ENCODE results near the gene PCIF1.
"Not testable (repeated sequence)": the region's sequence is repeated elsewhere in the genome, so short reads cannot be mapped to it uniquely, and the experiment has no call there.

PCIF1 gene

GRCh38 chr20:45971675-45972499, 37.4 kb downstream of the PCIF1 start, which contains the start of gene ZNF335:
ZNF335 (minus strand) TSS chr20:45972203; CDS start chr20:45971410, 793 bp downstream.
- Histone ChIP-seq H3K9ac (ENCODE audit: low read length in 2 of 2) (peak within 1 kb of the TSS; percentile 100), H3K36me3 (ENCODE audit: control insufficient read depth in 2 of 2, insufficient read depth in 2 of 2, low read length in 2 of 2) (peaks cover 17% of the 10 kb centered on the region in 2 donors)

GRCh38 chr20:45972500-45973183, 38.2 kb downstream of the PCIF1 start:
- H3K4me3 ChIP-seq (ENCODE audit: low read length in 2 of 2), result peak overlapping the region; percentile 98
- no peaks in the 10 kb centered on the region for H3K9me3 ChIP-seq (ENCODE audit: control insufficient read depth in 2 of 2, low read length in 2 of 2)
- H3K27ac ChIP-seq (ENCODE audit: low read length), result peak overlapping the region; percentile 100
- H3K27me3 ChIP-seq (ENCODE audit: control insufficient read depth in 1 of 2, insufficient read depth in 2 of 2, low read length in 2 of 2), result no peaks in the 10 kb centered on the region
- H3K36me3 ChIP-seq (ENCODE audit: control insufficient read depth in 2 of 2, insufficient read depth in 2 of 2, low read length in 2 of 2), result peaks cover 10% of the 10 kb centered on the region in 2 donors
- peak overlapping the region; percentile 66 to 100 for H3K9ac ChIP-seq (ENCODE audit: low read length in 2 of 2)
- peaks cover 24% of the 10 kb centered on the region for H3K4me1 ChIP-seq (ENCODE audit: control insufficient read depth, insufficient read depth, low read length)

More at GRCh38 chr20:45971675-45972499, 37.4 kb downstream of the PCIF1 start, which contains the start of gene ZNF335:
- Histone ChIP-seq H3K27me3 (ENCODE audit: control insufficient read depth in 1 of 2, insufficient read depth in 2 of 2, low read length in 2 of 2) (no peaks in the 10 kb centered on the region), H3K27ac (ENCODE audit: low read length) (peak within 1 kb of the TSS; percentile 100), H3K4me3 (ENCODE audit: low read length in 2 of 2) (peak within 1 kb of the TSS; percentile 98), H3K9me3 (ENCODE audit: control insufficient read depth in 2 of 2, low read length in 2 of 2) (no peaks in the 10 kb centered on the region), H3K4me1 (ENCODE audit: control insufficient read depth, insufficient read depth, low read length) (peaks cover 24% of the 10 kb centered on the region)

- Histone ChIP-seq H3K36me3 (ENCODE audit: control insufficient read depth in 2 of 2, insufficient read depth in 2 of 2, low read length in 2 of 2) (no peaks in the 10 kb centered on the region), H3K9me3 (ENCODE audit: control insufficient read depth in 2 of 2, low read length in 2 of 2) (no peaks in the 10 kb centered on the region), H3K27ac (ENCODE audit: low read length) (no peak overlapping the region), H3K9ac (ENCODE audit: low read length in 2 of 2) (no peak overlapping the region), H3K4me1 (ENCODE audit: control insufficient read depth, insufficient read depth, low read length) (peaks cover 18% of the 10 kb centered on the region), H3K27me3 (ENCODE audit: control insufficient read depth in 1 of 2, insufficient read depth in 2 of 2, low read length in 2 of 2) (no peaks in the 10 kb centered on the region), H3K4me3 (ENCODE audit: low read length in 2 of 2) (no peak overlapping the region)
Measured at GRCh38 chr20:45974896-45975565, 40.5 kb downstream of the PCIF1 start.

GRCh38 chr20:45975686-45976085, 41.2 kb downstream of the PCIF1 start:
- H3K27ac ChIP-seq (ENCODE audit: low read length), result no peak overlapping the region
- no peaks in the 10 kb centered on the region for H3K9me3 ChIP-seq (ENCODE audit: control insufficient read depth in 2 of 2, low read length in 2 of 2)
- peaks cover 0 to 3% of the 10 kb centered on the region in 2 donors for H3K27me3 ChIP-seq (ENCODE audit: control insufficient read depth in 1 of 2, insufficient read depth in 2 of 2, low read length in 2 of 2)
- H3K4me3 ChIP-seq (ENCODE audit: low read length in 2 of 2), result no peak overlapping the region
- H3K36me3 ChIP-seq (ENCODE audit: control insufficient read depth in 2 of 2, insufficient read depth in 2 of 2, low read length in 2 of 2), result no peaks in the 10 kb centered on the region
- no peak overlapping the region for H3K9ac ChIP-seq (ENCODE audit: low read length in 2 of 2)
- peaks cover 11% of the 10 kb centered on the region for H3K4me1 ChIP-seq (ENCODE audit: control insufficient read depth, insufficient read depth, low read length)

- Histone ChIP-seq H3K27me3 (ENCODE audit: control insufficient read depth in 1 of 2, insufficient read depth in 2 of 2, low read length in 2 of 2) (peaks cover 0 to 3% of the 10 kb centered on the region in 2 donors), H3K9ac (ENCODE audit: low read length in 2 of 2) (no peak overlapping the region), H3K9me3 (ENCODE audit: control insufficient read depth in 2 of 2, low read length in 2 of 2) (no peaks in the 10 kb centered on the region), H3K4me1 (ENCODE audit: control insufficient read depth, insufficient read depth, low read length) (peaks cover 7% of the 10 kb centered on the region), H3K27ac (ENCODE audit: low read length) (no peak overlapping the region), H3K36me3 (ENCODE audit: control insufficient read depth in 2 of 2, insufficient read depth in 2 of 2, low read length in 2 of 2) (no peaks in the 10 kb centered on the region), H3K4me3 (ENCODE audit: low read length in 2 of 2) (no peak overlapping the region)
Measured at GRCh38 chr20:45976086-45976485, 41.6 kb downstream of the PCIF1 start.

- no peaks in the 10 kb centered on the region for H3K9me3 ChIP-seq (ENCODE audit: control insufficient read depth in 2 of 2, low read length in 2 of 2)
- H3K27me3 ChIP-seq (ENCODE audit: control insufficient read depth in 1 of 2, insufficient read depth in 2 of 2, low read length in 2 of 2), result peaks cover 4 to 6% of the 10 kb centered on the region in 2 donors
- H3K9ac ChIP-seq (ENCODE audit: low read length in 2 of 2), result no peak overlapping the region
- no peaks in the 10 kb centered on the region for H3K4me1 ChIP-seq (ENCODE audit: control insufficient read depth, insufficient read depth, low read length)
- no peaks in the 10 kb centered on the region for H3K36me3 ChIP-seq (ENCODE audit: control insufficient read depth in 2 of 2, insufficient read depth in 2 of 2, low read length in 2 of 2)
- H3K4me3 ChIP-seq (ENCODE audit: low read length in 2 of 2), result no peak overlapping the region
- H3K27ac ChIP-seq (ENCODE audit: low read length), result no peak overlapping the region
Measured at GRCh38 chr20:45981261-45981660, 46.8 kb downstream of the PCIF1 start.

- Histone ChIP-seq H3K36me3 (ENCODE audit: control insufficient read depth in 2 of 2, insufficient read depth in 2 of 2, low read length in 2 of 2) (no peaks in the 10 kb centered on the region), H3K9me3 (ENCODE audit: control insufficient read depth in 2 of 2, low read length in 2 of 2) (no peaks in the 10 kb centered on the region), H3K4me3 (ENCODE audit: low read length in 2 of 2) (no peak overlapping the region), H3K27me3 (ENCODE audit: control insufficient read depth in 1 of 2, insufficient read depth in 2 of 2, low read length in 2 of 2) (peaks cover 4 to 6% of the 10 kb centered on the region in 2 donors), H3K4me1 (ENCODE audit: control insufficient read depth, insufficient read depth, low read length) (no peaks in the 10 kb centered on the region), H3K9ac (ENCODE audit: low read length in 2 of 2) (no peak overlapping the region), H3K27ac (ENCODE audit: low read length) (no peak overlapping the region)
Measured at GRCh38 chr20:45983279-45983743, 48.8 kb downstream of the PCIF1 start.

- no peaks in the 10 kb centered on the region for H3K4me1 ChIP-seq (ENCODE audit: control insufficient read depth, insufficient read depth, low read length)
- H3K27ac ChIP-seq (ENCODE audit: low read length), result no peak overlapping the region
Measured at GRCh38 chr20:45985573-45985972, 51.1 kb downstream of the PCIF1 start.

GRCh38 chr20:45987108-45987780, 52.8 kb downstream of the PCIF1 start:
- Histone ChIP-seq H3K9ac (ENCODE audit: low read length in 2 of 2) (no peak overlapping the region), H3K36me3 (ENCODE audit: control insufficient read depth in 2 of 2, insufficient read depth in 2 of 2, low read length in 2 of 2) (no peaks in the 10 kb centered on the region), H3K27ac (ENCODE audit: low read length) (no peak overlapping the region), H3K27me3 (ENCODE audit: control insufficient read depth in 1 of 2, insufficient read depth in 2 of 2, low read length in 2 of 2) (peaks cover 8 to 12% of the 10 kb centered on the region in 2 donors), H3K4me3 (ENCODE audit: low read length in 2 of 2) (no peak overlapping the region), H3K4me1 (ENCODE audit: control insufficient read depth, insufficient read depth, low read length) (no peaks in the 10 kb centered on the region), H3K9me3 (ENCODE audit: control insufficient read depth in 2 of 2, low read length in 2 of 2) (no peaks in the 10 kb centered on the region)

More at GRCh38 chr20:45985573-45985972, 51.1 kb downstream of the PCIF1 start:
- H3K9me3 ChIP-seq (ENCODE audit: control insufficient read depth in 2 of 2, low read length in 2 of 2), result no peaks in the 10 kb centered on the region
- H3K36me3 ChIP-seq (ENCODE audit: control insufficient read depth in 2 of 2, insufficient read depth in 2 of 2, low read length in 2 of 2), result no peaks in the 10 kb centered on the region
- no peak overlapping the region for H3K4me3 ChIP-seq (ENCODE audit: low read length in 2 of 2)
- H3K27me3 ChIP-seq (ENCODE audit: control insufficient read depth in 1 of 2, insufficient read depth in 2 of 2, low read length in 2 of 2), result peaks cover 7 to 8% of the 10 kb centered on the region in 2 donors
- H3K9ac ChIP-seq (ENCODE audit: low read length in 2 of 2), result no peak overlapping the region

GRCh38 chr20:45988830-45989229, 54.3 kb downstream of the PCIF1 start:
- not testable (repeated sequence) for H3K4me1 ChIP-seq (ENCODE audit: control insufficient read depth, insufficient read depth, low read length)
- H3K27me3 ChIP-seq (ENCODE audit: control insufficient read depth in 1 of 2, insufficient read depth in 2 of 2, low read length in 2 of 2), result peaks cover 3 to 17% of the 10 kb centered on the region in 2 donors

More at GRCh38 chr20:45988830-45989229, 54.3 kb downstream of the PCIF1 start:
- not testable (repeated sequence) for H3K36me3 ChIP-seq (ENCODE audit: control insufficient read depth in 2 of 2, insufficient read depth in 2 of 2, low read length in 2 of 2); H3K9me3 ChIP-seq (ENCODE audit: control insufficient read depth in 2 of 2, low read length in 2 of 2); H3K9ac ChIP-seq (ENCODE audit: low read length in 2 of 2); H3K27ac ChIP-seq (ENCODE audit: low read length); H3K4me3 ChIP-seq (ENCODE audit: low read length in 2 of 2)

All from stomach smooth muscle (tissue), 2 donors.